ENCODE data around the gene RAD54L. TPM values are rescaled to one million over a fixed set of nuclear protein-coding genes. Genes with fewer than 3 reads are reported as not detected.
A peak's percentile ranks its signal among the peaks of the same experiment; 100 is the strongest.

RAD54L gene
- total and polyA plus RNA-seq, 10 of the 15 experiments (the other 5 are each of a cell fraction or from before 2014, with no cell fraction given), result 12.9 to 54.2 (median 23.6) TPM

DNA sequence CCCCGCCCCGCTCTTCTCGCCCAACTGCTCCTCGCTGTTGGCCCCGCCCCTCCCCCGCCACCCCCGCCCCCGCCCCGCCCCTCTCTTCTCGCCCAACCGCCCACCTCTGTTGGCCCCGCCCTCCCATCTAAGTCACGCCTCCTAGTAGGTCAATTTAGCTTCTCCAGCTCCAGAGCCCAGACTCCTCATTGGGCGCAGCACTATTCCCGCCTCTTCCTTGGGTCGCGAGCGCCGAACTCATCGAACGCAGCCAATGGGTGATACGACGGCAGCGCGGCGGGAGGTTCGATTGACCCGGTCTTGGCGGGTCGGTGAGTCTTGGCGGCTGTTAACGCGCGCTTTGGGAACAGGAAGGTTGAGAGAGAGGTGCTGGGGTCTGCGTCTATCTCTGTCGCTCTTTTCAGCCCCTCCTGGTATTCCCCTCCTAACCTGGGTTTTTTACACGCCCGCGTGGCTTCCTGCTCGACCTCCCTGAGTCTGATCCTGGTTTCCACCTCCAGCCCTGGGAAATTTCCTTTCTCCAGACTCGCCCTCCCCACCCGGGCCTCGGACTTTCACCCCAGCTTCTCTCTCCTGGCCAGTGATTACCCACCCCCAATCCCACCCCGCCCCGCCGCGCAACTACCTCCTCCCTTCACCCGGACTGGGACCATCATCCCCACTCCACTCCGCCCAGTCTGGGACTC, at the start of gene RAD54L (continued):
- TF ChIP-seq, protein P1, sequence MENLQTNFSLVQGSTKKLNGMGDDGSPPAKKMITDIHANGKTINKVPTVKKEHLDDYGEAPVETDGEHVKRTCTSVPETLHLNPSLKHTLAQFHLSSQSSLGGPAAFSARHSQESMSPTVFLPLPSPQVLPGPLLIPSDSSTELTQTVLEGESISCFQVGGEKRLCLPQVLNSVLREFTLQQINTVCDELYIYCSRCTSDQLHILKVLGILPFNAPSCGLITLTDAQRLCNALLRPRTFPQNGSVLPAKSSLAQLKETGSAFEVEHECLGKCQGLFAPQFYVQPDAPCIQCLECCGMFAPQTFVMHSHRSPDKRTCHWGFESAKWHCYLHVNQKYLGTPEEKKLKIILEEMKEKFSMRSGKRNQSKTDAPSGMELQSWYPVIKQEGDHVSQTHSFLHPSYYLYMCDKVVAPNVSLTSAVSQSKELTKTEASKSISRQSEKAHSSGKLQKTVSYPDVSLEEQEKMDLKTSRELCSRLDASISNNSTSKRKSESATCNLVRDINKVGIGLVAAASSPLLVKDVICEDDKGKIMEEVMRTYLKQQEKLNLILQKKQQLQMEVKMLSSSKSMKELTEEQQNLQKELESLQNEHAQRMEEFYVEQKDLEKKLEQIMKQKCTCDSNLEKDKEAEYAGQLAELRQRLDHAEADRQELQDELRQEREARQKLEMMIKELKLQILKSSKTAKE (IDR thresholded peaks at IDR 0.05; ENCODE audit: low read depth, poor library complexity, severe bottlenecking), result peak; percentile 41
- TF ChIP-seq, protein P2, sequence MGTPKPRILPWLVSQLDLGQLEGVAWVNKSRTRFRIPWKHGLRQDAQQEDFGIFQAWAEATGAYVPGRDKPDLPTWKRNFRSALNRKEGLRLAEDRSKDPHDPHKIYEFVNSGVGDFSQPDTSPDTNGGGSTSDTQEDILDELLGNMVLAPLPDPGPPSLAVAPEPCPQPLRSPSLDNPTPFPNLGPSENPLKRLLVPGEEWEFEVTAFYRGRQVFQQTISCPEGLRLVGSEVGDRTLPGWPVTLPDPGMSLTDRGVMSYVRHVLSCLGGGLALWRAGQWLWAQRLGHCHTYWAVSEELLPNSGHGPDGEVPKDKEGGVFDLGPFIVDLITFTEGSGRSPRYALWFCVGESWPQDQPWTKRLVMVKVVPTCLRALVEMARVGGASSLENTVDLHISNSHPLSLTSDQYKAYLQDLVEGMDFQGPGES (IDR thresholded peaks at IDR 0.05), result peak; percentile 87
- TF ChIP-seq TCF7 (IDR thresholded peaks at IDR 0.05; ENCODE audit: borderline replicate concordance), result no peak
- no peak for TF ChIP-seq IKZF2 (IDR thresholded peaks at IDR 0.05)
- peak; percentile 78 for TF ChIP-seq POLR2A (IDR thresholded peaks at IDR 0.05; ENCODE audit: low read depth, low read length)
- peak; percentile 88 for TF ChIP-seq YY1 (IDR thresholded peaks at IDR 0.05; ENCODE audit: low read depth, low read length)
- TF ChIP-seq MXI1 (IDR thresholded peaks at IDR 0.05; ENCODE audit: low read depth, low read length), result peak; percentile 97
- TF ChIP-seq RFX5 (IDR thresholded peaks at IDR 0.05; ENCODE audit: low read depth, low read length), result peak; percentile 65; the same call in 1 of the 2 replicates
- TF ChIP-seq, protein P3, sequence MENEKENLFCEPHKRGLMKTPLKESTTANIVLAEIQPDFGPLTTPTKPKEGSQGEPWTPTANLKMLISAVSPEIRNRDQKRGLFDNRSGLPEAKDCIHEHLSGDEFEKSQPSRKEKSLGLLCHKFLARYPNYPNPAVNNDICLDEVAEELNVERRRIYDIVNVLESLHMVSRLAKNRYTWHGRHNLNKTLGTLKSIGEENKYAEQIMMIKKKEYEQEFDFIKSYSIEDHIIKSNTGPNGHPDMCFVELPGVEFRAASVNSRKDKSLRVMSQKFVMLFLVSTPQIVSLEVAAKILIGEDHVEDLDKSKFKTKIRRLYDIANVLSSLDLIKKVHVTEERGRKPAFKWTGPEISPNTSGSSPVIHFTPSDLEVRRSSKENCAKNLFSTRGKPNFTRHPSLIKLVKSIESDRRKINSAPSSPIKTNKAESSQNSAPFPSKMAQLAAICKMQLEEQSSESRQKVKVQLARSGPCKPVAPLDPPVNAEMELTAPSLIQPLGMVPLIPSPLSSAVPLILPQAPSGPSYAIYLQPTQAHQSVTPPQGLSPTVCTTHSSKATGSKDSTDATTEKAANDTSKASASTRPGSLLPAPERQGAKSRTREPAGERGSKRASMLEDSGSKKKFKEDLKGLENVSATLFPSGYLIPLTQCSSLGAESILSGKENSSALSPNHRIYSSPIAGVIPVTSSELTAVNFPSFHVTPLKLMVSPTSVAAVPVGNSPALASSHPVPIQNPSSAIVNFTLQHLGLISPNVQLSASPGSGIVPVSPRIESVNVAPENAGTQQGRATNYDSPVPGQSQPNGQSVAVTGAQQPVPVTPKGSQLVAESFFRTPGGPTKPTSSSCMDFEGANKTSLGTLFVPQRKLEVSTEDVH (IDR thresholded peaks at IDR 0.05; ENCODE audit: low read depth, partially characterized antibody), result peak; percentile 94
- TF ChIP-seq CHD2 (IDR thresholded peaks at IDR 0.05; ENCODE audit: borderline replicate concordance, low read depth, low read length), result peak; percentile 97
- peak; percentile 75; the same call in 1 of the 2 replicates for TF ChIP-seq POLR2AphosphoS2 (IDR thresholded peaks at IDR 0.05; ENCODE audit: low read depth, low read length)
- no peak for TF ChIP-seq CEBPB (IDR thresholded peaks at IDR 0.05; ENCODE audit: borderline replicate concordance in 1 of 2, low read depth in 2 of 2, low read length in 2 of 2)
- TF ChIP-seq ZNF207 (IDR thresholded peaks at IDR 0.05; ENCODE audit: borderline replicate concordance), result peak; percentile 80; the same call in 1 of the 2 replicates
- TF ChIP-seq RAD51 (IDR thresholded peaks at IDR 0.05), result peak; percentile 39; the same call in 1 of the 2 replicates
- no peak for TF ChIP-seq BRCA1 (IDR thresholded peaks at IDR 0.05; ENCODE audit: low read depth, low read length)
- no peak for TF ChIP-seq SUZ12 (IDR thresholded peaks at IDR 0.05; ENCODE audit: unreplicated experiment)
- peak; percentile 82 for TF ChIP-seq CREM (IDR thresholded peaks at IDR 0.05; ENCODE audit: low read depth)
- TF ChIP-seq NFYB (IDR thresholded peaks at IDR 0.05; ENCODE audit: insufficient read depth, low read depth, low read length), result peak; percentile 97
- TF ChIP-seq, protein P4, sequence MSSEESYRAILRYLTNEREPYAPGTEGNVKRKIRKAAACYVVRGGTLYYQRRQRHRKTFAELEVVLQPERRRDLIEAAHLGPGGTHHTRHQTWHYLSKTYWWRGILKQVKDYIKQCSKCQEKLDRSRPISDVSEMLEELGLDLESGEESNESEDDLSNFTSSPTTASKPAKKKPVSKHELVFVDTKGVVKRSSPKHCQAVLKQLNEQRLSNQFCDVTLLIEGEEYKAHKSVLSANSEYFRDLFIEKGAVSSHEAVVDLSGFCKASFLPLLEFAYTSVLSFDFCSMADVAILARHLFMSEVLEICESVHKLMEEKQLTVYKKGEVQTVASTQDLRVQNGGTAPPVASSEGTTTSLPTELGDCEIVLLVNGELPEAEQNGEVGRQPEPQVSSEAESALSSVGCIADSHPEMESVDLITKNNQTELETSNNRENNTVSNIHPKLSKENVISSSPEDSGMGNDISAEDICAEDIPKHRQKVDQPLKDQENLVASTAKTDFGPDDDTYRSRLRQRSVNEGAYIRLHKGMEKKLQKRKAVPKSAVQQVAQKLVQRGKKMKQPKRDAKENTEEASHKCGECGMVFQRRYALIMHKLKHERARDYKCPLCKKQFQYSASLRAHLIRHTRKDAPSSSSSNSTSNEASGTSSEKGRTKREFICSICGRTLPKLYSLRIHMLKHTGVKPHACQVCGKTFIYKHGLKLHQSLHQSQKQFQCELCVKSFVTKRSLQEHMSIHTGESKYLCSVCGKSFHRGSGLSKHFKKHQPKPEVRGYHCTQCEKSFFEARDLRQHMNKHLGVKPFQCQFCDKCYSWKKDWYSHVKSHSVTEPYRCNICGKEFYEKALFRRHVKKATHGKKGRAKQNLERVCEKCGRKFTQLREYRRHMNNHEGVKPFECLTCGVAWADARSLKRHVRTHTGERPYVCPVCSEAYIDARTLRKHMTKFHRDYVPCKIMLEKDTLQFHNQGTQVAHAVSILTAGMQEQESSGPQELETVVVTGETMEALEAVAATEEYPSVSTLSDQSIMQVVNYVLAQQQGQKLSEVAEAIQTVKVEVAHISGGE (CRISPR knock-in tag; IDR thresholded peaks at IDR 0.05), result no peak
- TF ChIP-seq YBX1 (IDR thresholded peaks at IDR 0.05), result no peak
- TF ChIP-seq NFIC (IDR thresholded peaks at IDR 0.05; ENCODE audit: low read depth, low read length), result no peak
- peak; percentile 84 for TF ChIP-seq TAF1 (IDR thresholded peaks at IDR 0.05; ENCODE audit: borderline replicate concordance, low read depth, low read length)

Data from GM12878 (cell line).